Neural progenitor cell (in vitro differentiated cells): Measurements from ENCODE around the gene IL20RB. TPM values are rescaled to one million over a fixed set of nuclear protein-coding genes. Genes with fewer than 3 reads are reported as not detected.

Experiments used
- DNase-seq: peaks from one replicate; pipeline ENCODE4 v3.0.0-alpha.2; 2016; ENCODE audit warnings: low spot score
- H2AFZ ChIP-seq: fragments of 200-600 bp; sonication (generic); replicated peaks from 2 replicates; pipeline ENCODE4 v1.6.1; 2016; ENCODE audit warnings: antibody characterized with exemption
- H3F3A ChIP-seq: fragments of 200-600 bp; sonication (generic); 2 replicates; pipeline ENCODE4 v1.6.1; 2016; ENCODE audit warnings: antibody characterized with exemption, low read depth
- H3K27ac ChIP-seq: fragments of 200-600 bp; sonication (generic); 2 replicates; pipeline ENCODE4 v1.5.1; 2016; ENCODE audit warnings: mild to moderate bottlenecking
- H3K27me3 ChIP-seq: fragments of 200-600 bp; sonication (generic); 2 replicates; pipeline ENCODE4 v1.6.1; 2016; ENCODE audit warnings: mild to moderate bottlenecking, moderate library complexity
- H3K36me3 ChIP-seq: fragments of 200-600 bp; sonication (generic); 2 replicates; pipeline ENCODE4 v1.5.1; 2016
- H3K4me1 ChIP-seq: fragments of 200-600 bp; sonication (generic); 2 replicates; pipeline ENCODE4 v1.6.1; 2016; ENCODE audit warnings: mixed run types
- H3K4me2 ChIP-seq: fragments of 200-600 bp; sonication (generic); 2 replicates; pipeline ENCODE4 v1.6.1; 2016
- H3K4me3 ChIP-seq: fragments of 200-600 bp; sonication (generic); 2 replicates; pipeline ENCODE4 v1.5.1; 2016
- H3K79me2 ChIP-seq: fragments of 200-600 bp; sonication (generic); 2 replicates; pipeline ENCODE4 v1.6.1; 2016; ENCODE audit warnings: low read depth
- H3K9ac ChIP-seq: fragments of 200-600 bp; sonication (generic); 2 replicates; pipeline ENCODE4 v1.6.1; 2016
- H3K9me3 ChIP-seq: fragments of 200-600 bp; sonication (generic); 2 replicates; pipeline ENCODE4 v1.5.1; 2016; ENCODE audit warnings: low read depth
- H4K20me1 ChIP-seq: fragments of 200-600 bp; sonication (generic); 2 replicates; pipeline ENCODE4 v1.6.1; 2016; ENCODE audit warnings: low read depth
- H3K27ac Mint-ChIP-seq: 3 replicates; pipeline ENCODE4 v1.8.0; 2021; ENCODE audit warnings: mixed read lengths
- H3K27me3 Mint-ChIP-seq: 2 replicates; pipeline ENCODE4 v1.8.0; 2022; ENCODE audit warnings: low read depth, mild to moderate bottlenecking, inconsistent platforms, moderate library complexity, mixed read lengths; ENCODE audit not compliant: insufficient read depth
- H3K36me3 Mint-ChIP-seq: 3 replicates; pipeline ENCODE4 v1.8.0; 2021; ENCODE audit warnings: mixed read lengths
- H3K4me1 Mint-ChIP-seq: 3 replicates; pipeline ENCODE4 v1.8.0; 2021; ENCODE audit warnings: mixed read lengths
- H3K4me3 Mint-ChIP-seq: 3 replicates; pipeline ENCODE4 v1.8.0; 2021; ENCODE audit warnings: mild to moderate bottlenecking, moderate library complexity, mixed read lengths
- H3K9me3 Mint-ChIP-seq: 3 replicates; pipeline ENCODE4 v1.8.0; 2020; ENCODE audit warnings: mixed read lengths
- EZH2 ChIP-seq: fragments of 200-600 bp; sonication (generic); IDR thresholded peaks from 2 replicates; pipeline ENCODE4 v1.6.1; 2017; ENCODE audit warnings: antibody characterized with exemption, mild to moderate bottlenecking, moderate library complexity
- EZH2phosphoT487 ChIP-seq: fragments of 200-600 bp; sonication (generic); IDR thresholded peaks from 2 replicates; pipeline ENCODE4 v1.6.1; 2017; ENCODE audit warnings: antibody characterized with exemption
- total RNA-seq: library from RNA; depleted of rRNA; stranded (reverse); fragments of >200 nt; gene quantifications from 2 replicates; pipeline ENCODE4 v1.2.3, GENCODE V29; 2015; ENCODE audit warnings: low replicate concordance
- TF ChIP-seq, protein P1 (sequence below): fragments of 200-600 bp; sonication (generic); IDR thresholded peaks from 2 replicates; pipeline ENCODE4 v1.5.1; 2017; ENCODE audit warnings: antibody characterized with exemption, mild to moderate bottlenecking

Gene IL20RB
- total RNA-seq, 1 donor from 2014 or later: 2.5 TPM

DNA sequence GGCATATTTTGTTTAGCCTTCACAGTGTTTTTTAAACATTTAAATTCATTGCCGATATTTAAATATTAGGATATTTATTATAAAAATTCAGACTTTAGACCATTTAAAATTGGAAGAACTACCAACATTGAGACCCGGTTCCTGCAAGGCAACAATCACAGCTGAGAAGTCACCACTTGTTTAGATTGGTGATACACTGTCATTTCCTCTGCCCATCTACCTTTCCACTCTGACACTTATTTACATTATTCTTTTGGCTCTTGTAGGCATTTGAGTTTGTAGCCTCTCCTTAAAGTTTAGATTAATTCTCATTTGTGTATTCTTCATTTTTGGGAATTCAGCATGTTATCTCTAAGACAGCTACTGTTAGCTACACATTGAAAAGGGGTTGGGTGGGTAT lies 10.3 kb upstream of the IL20RB start:
- Mint-ChIP-seq H3K36me3 (peaks cover 24% of the 10 kb centered on the region), H3K27me3 (no peaks in the 10 kb centered on the region), H3K9me3 (no peaks in the 10 kb centered on the region), H3K27ac (no peak overlapping the region), H3K4me3 (no peak overlapping the region), H3K4me1 (no peaks in the 10 kb centered on the region)
- Histone ChIP-seq H4K20me1 (peaks cover 13% of the 10 kb centered on the region), H3K4me1 (peaks cover 6% of the 10 kb centered on the region), H3K4me2 (no peak overlapping the region), H3K4me3 (no peak overlapping the region), H3K9me3 (no peaks in the 10 kb centered on the region), H3K79me2 (peaks cover 8% of the 10 kb centered on the region), H3K9ac (no peak overlapping the region), H3K27me3 (no peaks in the 10 kb centered on the region), H2AFZ (no peak overlapping the region), H3K36me3 (peaks cover 3% of the 10 kb centered on the region), H3K27ac (no peak overlapping the region), H3F3A (no peaks in the 10 kb centered on the region)
- TF ChIP-seq EZH2phosphoT487 (no peak), EZH2 (no peak)
- TF ChIP-seq, protein P1, sequence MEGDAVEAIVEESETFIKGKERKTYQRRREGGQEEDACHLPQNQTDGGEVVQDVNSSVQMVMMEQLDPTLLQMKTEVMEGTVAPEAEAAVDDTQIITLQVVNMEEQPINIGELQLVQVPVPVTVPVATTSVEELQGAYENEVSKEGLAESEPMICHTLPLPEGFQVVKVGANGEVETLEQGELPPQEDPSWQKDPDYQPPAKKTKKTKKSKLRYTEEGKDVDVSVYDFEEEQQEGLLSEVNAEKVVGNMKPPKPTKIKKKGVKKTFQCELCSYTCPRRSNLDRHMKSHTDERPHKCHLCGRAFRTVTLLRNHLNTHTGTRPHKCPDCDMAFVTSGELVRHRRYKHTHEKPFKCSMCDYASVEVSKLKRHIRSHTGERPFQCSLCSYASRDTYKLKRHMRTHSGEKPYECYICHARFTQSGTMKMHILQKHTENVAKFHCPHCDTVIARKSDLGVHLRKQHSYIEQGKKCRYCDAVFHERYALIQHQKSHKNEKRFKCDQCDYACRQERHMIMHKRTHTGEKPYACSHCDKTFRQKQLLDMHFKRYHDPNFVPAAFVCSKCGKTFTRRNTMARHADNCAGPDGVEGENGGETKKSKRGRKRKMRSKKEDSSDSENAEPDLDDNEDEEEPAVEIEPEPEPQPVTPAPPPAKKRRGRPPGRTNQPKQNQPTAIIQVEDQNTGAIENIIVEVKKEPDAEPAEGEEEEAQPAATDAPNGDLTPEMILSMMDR: no peak
- DNase-seq: no peak

- Mint-ChIP-seq H3K9me3 (no peaks in the 10 kb centered on the region), H3K4me1 (no peaks in the 10 kb centered on the region), H3K27me3 (no peaks in the 10 kb centered on the region), H3K4me3 (no peak overlapping the region), H3K36me3 (peaks cover 17% of the 10 kb centered on the region), H3K27ac (no peak overlapping the region)
- H3K36me3 ChIP-seq: peaks cover 3% of the 10 kb centered on the region
- H3K4me1 ChIP-seq: no peaks in the 10 kb centered on the region
- H3K4me2 ChIP-seq: no peak overlapping the region
- H3K9ac ChIP-seq: no peak overlapping the region
- TF ChIP-seq EZH2phosphoT487 (no peak), EZH2 (no peak)
- TF ChIP-seq, protein P1: no peak
- no peak overlapping the region for H3K4me3 ChIP-seq
- H3K27me3 ChIP-seq: no peaks in the 10 kb centered on the region
- H3F3A ChIP-seq: no peaks in the 10 kb centered on the region
- no peaks in the 10 kb centered on the region for H3K79me2 ChIP-seq
- no peaks in the 10 kb centered on the region for H3K9me3 ChIP-seq
- no peaks in the 10 kb centered on the region for H4K20me1 ChIP-seq
- no peak for DNase-seq
- no peak overlapping the region for H3K27ac ChIP-seq
- no peak overlapping the region for H2AFZ ChIP-seq
These were observed 8.6 kb upstream of the IL20RB start for GRCh38 chr3:136949146-136949545.

GRCh38 chr3:136949708-136950107 lies 8.1 kb upstream of the IL20RB start:
- H3K4me1 ChIP-seq: no peaks in the 10 kb centered on the region
- no peak overlapping the region for H2AFZ ChIP-seq
- no peaks in the 10 kb centered on the region for H3K27me3 Mint-ChIP-seq
- H3K4me1 Mint-ChIP-seq: no peaks in the 10 kb centered on the region
- no peak overlapping the region for H3K27ac ChIP-seq
- H3K9me3 Mint-ChIP-seq: no peaks in the 10 kb centered on the region
- no peak for DNase-seq
- no peaks in the 10 kb centered on the region for H3K79me2 ChIP-seq
- peaks cover 3% of the 10 kb centered on the region for H3K36me3 ChIP-seq
- H3K4me2 ChIP-seq: no peak overlapping the region
- no peak overlapping the region for H3K27ac Mint-ChIP-seq
- H3K9me3 ChIP-seq: no peaks in the 10 kb centered on the region
- H3K36me3 Mint-ChIP-seq: peaks cover 17% of the 10 kb centered on the region
- TF ChIP-seq EZH2 (no peak), EZH2phosphoT487 (no peak)
- TF ChIP-seq, protein P1: no peak
- H4K20me1 ChIP-seq: no peaks in the 10 kb centered on the region
- no peak overlapping the region for H3K9ac ChIP-seq
- no peaks in the 10 kb centered on the region for H3F3A ChIP-seq
- H3K4me3 Mint-ChIP-seq: no peak overlapping the region
- no peaks in the 10 kb centered on the region for H3K27me3 ChIP-seq
- H3K4me3 ChIP-seq: no peak overlapping the region
